B cell (primary cell): ENCODE data around the gene GGACT.

ENCODE experiments used
- CTCF ChIP-seq: fragments of 200-600 bp; IDR thresholded peaks from one replicate; pipeline ENCODE4 v1.8.0; 2022; ENCODE audit warnings: antibody characterized with exemption, mild to moderate bottlenecking
- EZH2 ChIP-seq: IDR thresholded peaks from 2 replicates; pipeline ENCODE4 v1.6.1; 2012; ENCODE audit warnings: borderline replicate concordance, low read depth, mild to moderate bottlenecking, moderate library complexity, low read length; ENCODE audit not compliant: insufficient read depth, poor library complexity, severe bottlenecking

GRCh38 chr13:100601716-100602115, 13.1 kb upstream of the GGACT start:
- TF ChIP-seq CTCF (no peak), EZH2 (no peak)
